Muscle of back (tissue), 11 donors: ENCODE results near the gene EXOC6B. TPM values are rescaled to one million over a fixed set of nuclear protein-coding genes. Genes with fewer than 3 reads are reported as not detected.
A peak's percentile ranks its signal among the peaks of the same experiment; 100 is the strongest.
"Not testable (repeated sequence)": the region's sequence is repeated elsewhere in the genome, so short reads cannot be mapped to it uniquely, and the experiment has no call there.

ENCODE experiments used
- DNase-seq, 3 donors: peaks; one replicate each; pipeline versions ENCODE4 v3.0.0 to v3.0.0-alpha.2; 2013
- polyA plus RNA-seq, 10 donors: library from polyadenylated mRNA; unstranded; fragments of 120-200 nt; gene quantifications; one replicate each; pipeline ENCODE4 v1.2.1, GENCODE V29; 2013; ENCODE audit not compliant: insufficient read length in 10 of 10

Gene EXOC6B
- polyA plus RNA-seq, 10 donors: 9.1 to 15.4 (median 12.0) TPM

- no peak for DNase-seq
Measured at GRCh38 chr2:72681016-72681995, 144.5 kb downstream of the EXOC6B start.

GRCh38 chr2:72678024-72678423, 147.8 kb downstream of the EXOC6B start:
- DNase-seq: no peak

- DNase-seq: peak in 2 of 3 donors; percentile 23 to 29
Measured at GRCh38 chr2:72676341-72677025, 149.3 kb downstream of the EXOC6B start.

- DNase-seq: no peak
Measured at GRCh38 chr2:72674982-72675915, 150.6 kb downstream of the EXOC6B start.

GRCh38 chr2:72673279-72673678, 152.6 kb downstream of the EXOC6B start:
- DNase-seq: no peak

GRCh38 chr2:72669121-72669520, 156.7 kb downstream of the EXOC6B start:
- no peak for DNase-seq

GRCh38 chr2:72668647-72669046, 157.2 kb downstream of the EXOC6B start:
- no peak for DNase-seq

GRCh38 chr2:72665448-72665847, 160.4 kb downstream of the EXOC6B start:
- no peak for DNase-seq

- no peak for DNase-seq
Measured at GRCh38 chr2:72661985-72662384, 163.8 kb downstream of the EXOC6B start.

- no peak for DNase-seq
Measured at GRCh38 chr2:72649810-72650209, 176.0 kb downstream of the EXOC6B start.

GRCh38 chr2:72641221-72641620, 184.6 kb downstream of the EXOC6B start:
- not testable (repeated sequence) for DNase-seq

- DNase-seq: no peak
Measured at GRCh38 chr2:72638600-72639211, 187.1 kb downstream of the EXOC6B start.

GRCh38 chr2:72636210-72636609, 189.6 kb downstream of the EXOC6B start:
- DNase-seq: no peak

- DNase-seq: no peak
Measured at GRCh38 chr2:72630767-72631166, 195.1 kb downstream of the EXOC6B start.

GRCh38 chr2:72629062-72629461, 196.8 kb downstream of the EXOC6B start:
- no peak for DNase-seq

- no peak for DNase-seq
Measured at GRCh38 chr2:72627083-72627482, 198.8 kb downstream of the EXOC6B start.

GRCh38 chr2:72625366-72625765, 200.5 kb downstream of the EXOC6B start:
- peak; percentile 11 to 71 (median 46) for DNase-seq

- DNase-seq: no peak
Measured at GRCh38 chr2:72623481-72623880, 202.4 kb downstream of the EXOC6B start.

GRCh38 chr2:72619626-72620025, 206.2 kb downstream of the EXOC6B start:
- no peak for DNase-seq

- no peak for DNase-seq
Measured at GRCh38 chr2:72613931-72614330, 211.9 kb downstream of the EXOC6B start.

- no peak for DNase-seq
Measured at GRCh38 chr2:72612614-72613160, 213.1 kb downstream of the EXOC6B start.
